ENCODE data around the gene GARS1. TPM values are rescaled to one million over a fixed set of nuclear protein-coding genes. Genes with fewer than 3 reads are reported as not detected.

GARS1 gene
- 10 to 100 TPM; 43.6 to 71.0 (median 63.0) TPM for total RNA-seq

- H3K27ac ChIP-seq (replicated peaks in 1 of 4), result peak within 1 kb of the TSS; percentile 93 to 96 (median 94)
- intact Hi-C loops (cut with DNase I), result loop anchor here (5.0 kb wide), 1 partner anchor 148 kb away; no protein-coding TSS in a partner anchor
- H3K4me3 ChIP-seq, result peak within 1 kb of the TSS; percentile 83 to 89 (median 88)
- peak; percentile 97 for DNase-seq (ENCODE audit: extremely low spot score)
- peaks cover 17 to 62% (median 35%) of the 10 kb centered on the region in 4 donors for H3K4me1 ChIP-seq
- under 1% methylated on average over 42 of the region's 84 CpGs for WGBS
- H3K27me3 ChIP-seq, result no peaks in the 10 kb centered on the region
- TF ChIP-seq EP300 (IDR thresholded peaks at IDR 0.05) (no peak), POLR2A (IDR thresholded peaks at IDR 0.05; ENCODE audit: low read depth) (peak; percentile 72), CTCF (IDR thresholded peaks at IDR 0.05) (no peak), POLR2AphosphoS5 (IDR thresholded peaks at IDR 0.05) (peak; percentile 92 to 95)
- H3K9me3 ChIP-seq, result no peaks in the 10 kb centered on the region
- peaks cover 1 to 15% (median 11%) of the 10 kb centered on the region in 4 donors for H3K36me3 ChIP-seq
Observed at GRCh38 chr7:30594540-30595435, at the start of gene GARS1. Gene GARS1 (plus strand): TSS chr7:30594878. CDS start chr7:30594922, 44 bp downstream.

- Histone ChIP-seq H3K4me1 (peaks cover 10 to 16% (median 14%) of the 10 kb centered on the region in 4 donors), H3K4me3 (no peak overlapping the region), H3K27ac (replicated peaks in 1 of 4) (no peak overlapping the region), H3K36me3 (peaks cover 0 to 40% (median 7%) of the 10 kb centered on the region in 4 donors), H3K9me3 (no peaks in the 10 kb centered on the region), H3K27me3 (no peaks in the 10 kb centered on the region)
- WGBS, result 87% methylated on average over 5 of the region's 5 CpGs
- intact Hi-C loops (cut with DNase I), result no loop called here
- no peak for DNase-seq (ENCODE audit: extremely low spot score)
- no peak for TF ChIP-seq EP300 (IDR thresholded peaks at IDR 0.05)
- no peak for TF ChIP-seq POLR2A (IDR thresholded peaks at IDR 0.05; ENCODE audit: low read depth)
- no peak for TF ChIP-seq POLR2AphosphoS5 (IDR thresholded peaks at IDR 0.05)
- TF ChIP-seq CTCF (IDR thresholded peaks at IDR 0.05), result no peak
Observed at GRCh38 chr7:30545791-30546555, 48.7 kb upstream of the GARS1 start.

- no peak overlapping the region for H3K4me3 ChIP-seq
- peaks cover 0 to 40% (median 7%) of the 10 kb centered on the region in 4 donors for H3K36me3 ChIP-seq
- intact Hi-C loops (cut with DNase I), result no loop called here
- H3K27me3 ChIP-seq, result no peaks in the 10 kb centered on the region
- no peak overlapping the region for H3K27ac ChIP-seq (replicated peaks in 1 of 4)
- 99% methylated on average over 4 of the region's 4 CpGs for WGBS
- no peaks in the 10 kb centered on the region for H3K9me3 ChIP-seq
- no peak for TF ChIP-seq POLR2A (IDR thresholded peaks at IDR 0.05; ENCODE audit: low read depth)
- no peak for TF ChIP-seq CTCF (IDR thresholded peaks at IDR 0.05)
- no peak for TF ChIP-seq EP300 (IDR thresholded peaks at IDR 0.05)
- TF ChIP-seq POLR2AphosphoS5 (IDR thresholded peaks at IDR 0.05), result no peak
- DNase-seq (ENCODE audit: extremely low spot score), result no peak
- H3K4me1 ChIP-seq, result peaks cover 16 to 23% (median 20%) of the 10 kb centered on the region in 4 donors
Observed at GRCh38 chr7:30546596-30546995, 48.1 kb upstream of the GARS1 start.

GRCh38 chr7:30548845-30549244, 45.8 kb upstream of the GARS1 start:
- H3K4me3 ChIP-seq, result no peak overlapping the region
- H3K27me3 ChIP-seq, result no peaks in the 10 kb centered on the region
- TF ChIP-seq POLR2A (IDR thresholded peaks at IDR 0.05; ENCODE audit: low read depth), result no peak
- TF ChIP-seq CTCF (IDR thresholded peaks at IDR 0.05), result peak; percentile 83 to 88 (median 84)
- TF ChIP-seq EP300 (IDR thresholded peaks at IDR 0.05), result no peak
- peak in 1 of 2 donors; percentile 50 for TF ChIP-seq POLR2AphosphoS5 (IDR thresholded peaks at IDR 0.05)
- peaks cover 16 to 23% (median 19%) of the 10 kb centered on the region in 4 donors for H3K4me1 ChIP-seq
- H3K9me3 ChIP-seq, result no peaks in the 10 kb centered on the region
- intact Hi-C loops (cut with DNase I), result loop anchor here (2.0 kb wide), 1 partner anchor 16 kb away; no protein-coding TSS in a partner anchor
- H3K36me3 ChIP-seq, result peaks cover 0 to 40% (median 7%) of the 10 kb centered on the region in 4 donors
- peak overlapping the region in 1 of 4 donors; percentile 11 for H3K27ac ChIP-seq (replicated peaks in 1 of 4)
- 22% methylated on average over 6 of the region's 6 CpGs for WGBS
- DNase-seq (ENCODE audit: extremely low spot score), result no peak

All from esophagus muscularis mucosa (tissue), 4 donors.